Thyroid gland (tissue), 4 donors: ENCODE data around the gene TIMM50. TPM values are rescaled to one million over a fixed set of nuclear protein-coding genes. Genes with fewer than 3 reads are reported as not detected.

Source experiments
- DNase-seq, 2 donors: peaks; one replicate each; pipeline ENCODE4 v3.0.0-alpha.2; 2019
- H3K27ac ChIP-seq, 3 donors: fragments of 200-600 bp; sonication (generic); 1 replicate in 2 of 3; 2 replicates in 1 of 3; pipeline ENCODE4 v1.5.1; 2016 to 2019; ENCODE audit warnings: mild to moderate bottlenecking in 1 of 3, moderate library complexity in 1 of 3
- H3K27me3 ChIP-seq: fragments of 200-600 bp; sonication (generic); one replicate; pipeline ENCODE4 v1.5.1; 2019
- H3K36me3 ChIP-seq, 2 donors: fragments of 200-600 bp; sonication (generic); one replicate each; pipeline ENCODE4 v1.5.1; 2016 to 2019
- H3K4me1 ChIP-seq, 2 donors: fragments of 200-600 bp; sonication (generic); one replicate each; pipeline ENCODE4 v1.5.1; 2017 to 2019
- H3K4me3 ChIP-seq, 3 donors: fragments of 200-600 bp; sonication (generic); replicated peaks in 1 of 3; 1 replicate in 2 of 3; 2 replicates in 1 of 3; pipeline ENCODE4 v1.5.1; 2016; ENCODE audit warnings: mild to moderate bottlenecking in 1 of 3
- H3K9me3 ChIP-seq: fragments of 200-600 bp; sonication (generic); one replicate; pipeline ENCODE4 v1.5.1; 2017
- POLR2A ChIP-seq, 2 donors: fragments of 450-650 bp; IDR thresholded peaks; one replicate each; pipeline ENCODE4 v1.6.1; 2017; ENCODE audit warnings: antibody characterized with exemption in 2 of 2, mild to moderate bottlenecking in 2 of 2, moderate library complexity in 1 of 2
- WGBS, 2 donors: methylation state at CpG; one replicate each; pipeline ENCODE4 v1.1.5; 2017; 5-methylcytosine and 5-hydroxymethylcytosine counted together
- intact Hi-C: fragments of 100-400 bp; cut with DNase I; formaldehyde crosslinking; loops from one replicate; pipeline ENCODE4 v1.15.1; 2023
- total RNA-seq, 4 donors: library from RNA; depleted of rRNA; stranded (reverse); fragments of >200 nt; gene quantifications; one replicate each; pipeline ENCODE4 v1.2.3, GENCODE V29; 2016
- TF ChIP-seq, protein P1 (sequence below), 6 experiments: fragments of 200-600 bp in 3 of 6; fragments of 450-650 bp in 3 of 6; sonication (generic) in 3 of 6; IDR thresholded peaks; one replicate each; pipeline ENCODE4 v1.5.1; 2016 to 2019; ENCODE audit warnings: antibody characterized with exemption in 6 of 6, mild to moderate bottlenecking in 2 of 6, inconsistent platforms in 1 of 6, moderate library complexity in 1 of 6

The TIMM50 gene
- total RNA-seq, 4 donors from 2014 or later = 74.4 to 86.5 (median 84.5) TPM

DNA sequence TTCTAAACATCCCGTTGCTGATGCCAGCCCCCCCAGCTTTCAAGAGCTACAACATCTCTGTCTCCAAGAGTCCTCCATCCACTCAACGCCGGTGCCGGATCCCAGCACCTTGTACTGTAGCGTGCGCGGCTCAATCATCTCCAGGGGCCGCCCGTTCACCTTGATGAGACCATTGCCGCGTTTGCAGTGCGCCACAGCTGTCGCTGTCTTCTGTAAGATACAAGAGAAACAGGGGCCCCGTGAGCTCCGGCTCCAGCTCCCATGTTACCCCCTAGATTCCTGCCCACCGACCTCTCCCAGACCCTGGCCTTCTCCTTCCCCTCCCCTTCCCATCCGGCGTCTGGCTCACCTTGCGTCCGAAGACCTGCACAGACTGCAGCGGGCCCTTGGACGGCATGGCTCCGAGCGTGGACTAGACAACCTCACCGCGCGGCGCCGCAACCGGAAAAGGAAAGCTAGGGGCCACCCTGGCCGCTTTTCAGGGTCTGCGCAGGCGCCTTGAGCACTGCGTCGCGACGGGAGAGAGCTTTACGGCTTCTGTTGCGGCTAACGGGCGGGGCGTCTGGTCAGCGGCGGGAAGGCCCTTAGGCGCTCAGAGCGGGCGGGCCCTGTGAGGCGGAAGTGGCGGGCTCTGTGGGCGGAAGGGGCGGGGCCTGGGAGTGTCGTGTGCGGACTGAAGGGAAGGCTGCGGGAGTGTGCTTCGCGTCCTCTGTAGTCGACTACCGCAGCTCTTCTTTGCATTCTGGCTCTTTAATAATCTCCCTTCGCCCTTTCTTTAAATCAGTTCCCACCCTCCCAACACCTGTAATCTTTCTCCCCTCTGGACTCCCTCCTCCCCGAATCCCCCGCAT is 44.9 kb upstream of the TIMM50 start, which contains the start of gene RPS16:
Gene RPS16 (minus strand): TSS at position 451 of the 851 bp plus-strand sequence. CDS start 54 bp downstream, at position 397.
- Histone ChIP-seq H3K4me1 (peaks cover 18 to 30% of the 10 kb centered on the region in 2 donors), H3K27ac (peak within 1 kb of the TSS; percentile 71 to 81 (median 76)), H3K4me3 (peak within 1 kb of the TSS; percentile 87 to 99 (median 97)), H3K36me3 (peaks cover 21 to 24% of the 10 kb centered on the region in 2 donors), H3K27me3 (no peaks in the 10 kb centered on the region), H3K9me3 (no peaks in the 10 kb centered on the region)
- WGBS, 2 donors = 0 to 1% methylated on average over 29 to 37 of the region's 61 CpGs
- peak; percentile 60 to 94 for TF ChIP-seq POLR2A (IDR thresholded peaks at IDR 0.05)
- TF ChIP-seq, protein P1, sequence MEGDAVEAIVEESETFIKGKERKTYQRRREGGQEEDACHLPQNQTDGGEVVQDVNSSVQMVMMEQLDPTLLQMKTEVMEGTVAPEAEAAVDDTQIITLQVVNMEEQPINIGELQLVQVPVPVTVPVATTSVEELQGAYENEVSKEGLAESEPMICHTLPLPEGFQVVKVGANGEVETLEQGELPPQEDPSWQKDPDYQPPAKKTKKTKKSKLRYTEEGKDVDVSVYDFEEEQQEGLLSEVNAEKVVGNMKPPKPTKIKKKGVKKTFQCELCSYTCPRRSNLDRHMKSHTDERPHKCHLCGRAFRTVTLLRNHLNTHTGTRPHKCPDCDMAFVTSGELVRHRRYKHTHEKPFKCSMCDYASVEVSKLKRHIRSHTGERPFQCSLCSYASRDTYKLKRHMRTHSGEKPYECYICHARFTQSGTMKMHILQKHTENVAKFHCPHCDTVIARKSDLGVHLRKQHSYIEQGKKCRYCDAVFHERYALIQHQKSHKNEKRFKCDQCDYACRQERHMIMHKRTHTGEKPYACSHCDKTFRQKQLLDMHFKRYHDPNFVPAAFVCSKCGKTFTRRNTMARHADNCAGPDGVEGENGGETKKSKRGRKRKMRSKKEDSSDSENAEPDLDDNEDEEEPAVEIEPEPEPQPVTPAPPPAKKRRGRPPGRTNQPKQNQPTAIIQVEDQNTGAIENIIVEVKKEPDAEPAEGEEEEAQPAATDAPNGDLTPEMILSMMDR (IDR thresholded peaks at IDR 0.05) = peak in 1 of 6 experiments; percentile 4
- DNase-seq = peak; percentile 98
- intact Hi-C loops = no loop called here

GRCh38 chr19:39436350-39436716 is 44.3 kb upstream of the TIMM50 start:
- 0 to 2% methylated on average over 2 of the region's 2 CpGs for WGBS, 2 donors

DNA sequence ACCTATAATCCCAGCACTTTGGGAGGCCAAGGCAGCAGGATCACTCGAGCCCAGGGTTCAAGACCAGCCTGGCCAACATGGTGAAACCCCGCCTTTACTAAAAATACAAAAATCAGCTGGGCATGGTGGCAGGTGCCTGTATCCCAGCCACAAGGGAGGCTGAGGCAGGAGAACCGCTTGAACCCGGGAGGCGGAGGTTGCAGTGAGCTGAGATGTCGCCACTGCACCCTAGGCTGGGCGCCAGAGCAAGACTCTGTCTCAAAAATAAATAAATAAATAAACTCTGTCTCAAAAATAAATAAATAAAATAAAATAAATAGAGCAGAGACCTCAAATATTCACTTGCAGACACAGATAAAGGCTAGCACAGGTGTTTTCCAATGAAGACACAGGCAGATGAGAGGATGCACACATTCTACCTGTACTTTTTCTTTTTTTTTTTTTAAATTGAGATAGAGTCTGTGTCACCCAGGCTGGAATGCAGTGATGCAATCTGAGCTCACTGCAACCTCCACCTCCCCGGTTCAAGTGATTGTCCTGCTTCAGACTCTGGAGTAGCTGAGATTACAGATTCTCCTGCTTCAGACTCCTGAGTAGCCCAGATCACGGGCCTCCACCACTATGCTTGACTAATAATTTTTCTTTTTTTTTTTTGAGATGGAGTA is 42.2 kb upstream of the TIMM50 start:
- no peaks in the 10 kb centered on the region for H3K27me3 ChIP-seq
- intact Hi-C loops = no loop called here
- TF ChIP-seq, protein P1 (IDR thresholded peaks at IDR 0.05) = no peak
- H3K36me3 ChIP-seq = peaks cover 7 to 10% of the 10 kb centered on the region in 2 donors
- no peak for DNase-seq
- H3K9me3 ChIP-seq = no peaks in the 10 kb centered on the region
- H3K4me3 ChIP-seq = no peak overlapping the region
- 71 to 80% methylated on average over 9 of the region's 9 CpGs for WGBS, 2 donors
- peaks cover 13 to 19% of the 10 kb centered on the region in 2 donors for H3K4me1 ChIP-seq
- no peak overlapping the region for H3K27ac ChIP-seq

More at GRCh38 chr19:39436350-39436716, 44.3 kb upstream of the TIMM50 start:
- H3K27me3 ChIP-seq = no peaks in the 10 kb centered on the region
- H3K36me3 ChIP-seq = peaks cover 21 to 24% of the 10 kb centered on the region in 2 donors
- peak overlapping the region; percentile 47 to 81 (median 71) for H3K27ac ChIP-seq
- TF ChIP-seq, protein P1 (IDR thresholded peaks at IDR 0.05) = no peak
- no peak for TF ChIP-seq POLR2A (IDR thresholded peaks at IDR 0.05)
- H3K9me3 ChIP-seq = no peaks in the 10 kb centered on the region
- peak overlapping the region in 2 of 3 donors; percentile 71 to 99 for H3K4me3 ChIP-seq
- peaks cover 13 to 25% of the 10 kb centered on the region in 2 donors for H3K4me1 ChIP-seq
- no peak for DNase-seq
- intact Hi-C loops = no loop called here

DNA sequence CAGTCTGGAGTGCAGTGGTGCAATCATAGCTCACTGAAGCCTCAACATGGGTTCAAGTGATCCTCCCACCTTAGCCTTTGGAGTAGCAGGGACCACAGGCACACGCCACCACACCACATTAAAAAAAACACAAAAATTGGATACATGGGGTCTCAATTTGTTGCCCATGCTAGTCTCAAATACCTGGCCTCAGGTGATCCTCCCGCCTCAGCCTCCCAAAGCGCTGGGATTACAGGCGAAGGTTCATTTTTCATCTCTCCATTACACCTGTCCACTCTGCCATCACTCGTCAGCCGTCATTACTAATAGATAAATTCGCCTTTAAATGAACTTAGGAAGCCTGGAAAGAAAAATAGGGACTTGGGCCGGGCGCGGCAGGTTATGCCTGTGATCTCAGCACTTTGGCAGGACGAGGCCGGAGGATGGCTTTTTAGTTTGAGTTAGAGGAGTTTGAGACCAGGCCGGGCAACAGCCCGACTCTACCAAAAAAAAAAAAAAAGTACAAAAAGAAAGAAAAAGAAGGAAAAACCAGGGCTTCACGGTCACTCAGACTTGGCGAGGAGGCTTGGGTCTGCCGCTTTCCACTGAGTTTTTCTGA is 35.9 kb upstream of the TIMM50 start:
- Histone ChIP-seq H3K27me3 (no peaks in the 10 kb centered on the region), H3K27ac (peak overlapping the region; percentile 84 to 90 (median 88)), H3K4me3 (peak overlapping the region in 2 of 3 donors; percentile 85 to 86), H3K4me1 (peaks cover 21 to 25% of the 10 kb centered on the region in 2 donors), H3K9me3 (no peaks in the 10 kb centered on the region), H3K36me3 (no peaks in the 10 kb centered on the region)
- intact Hi-C loops = loop anchor here (10.0 kb wide), 1 partner anchor 90 kb away; the partner anchor contains the start of gene EID2B
- TF ChIP-seq, protein P1 (IDR thresholded peaks at IDR 0.05) = no peak
- no peak for TF ChIP-seq POLR2A (IDR thresholded peaks at IDR 0.05)
- DNase-seq = peak; percentile 7 to 21
- WGBS, 2 donors = 7 to 9% methylated on average over 17 of the region's 17 CpGs
